Stimulated activated CD4-positive, alpha-beta T cell treated with anti-CD3 and anti-CD28 coated beads, Interleukin-12 subunit alpha, Interleukin-12 subunit beta, amount 100 ng/mL, for 4 hours (primary cell): ENCODE data around the gene SPTBN5.
A peak's percentile ranks its signal among the peaks of the same experiment; 100 is the strongest.

Experiments used
- DNase-seq: peaks from one replicate; pipeline ENCODE4 v3.0.0-alpha.2; 2020

Gene SPTBN5

DNA sequence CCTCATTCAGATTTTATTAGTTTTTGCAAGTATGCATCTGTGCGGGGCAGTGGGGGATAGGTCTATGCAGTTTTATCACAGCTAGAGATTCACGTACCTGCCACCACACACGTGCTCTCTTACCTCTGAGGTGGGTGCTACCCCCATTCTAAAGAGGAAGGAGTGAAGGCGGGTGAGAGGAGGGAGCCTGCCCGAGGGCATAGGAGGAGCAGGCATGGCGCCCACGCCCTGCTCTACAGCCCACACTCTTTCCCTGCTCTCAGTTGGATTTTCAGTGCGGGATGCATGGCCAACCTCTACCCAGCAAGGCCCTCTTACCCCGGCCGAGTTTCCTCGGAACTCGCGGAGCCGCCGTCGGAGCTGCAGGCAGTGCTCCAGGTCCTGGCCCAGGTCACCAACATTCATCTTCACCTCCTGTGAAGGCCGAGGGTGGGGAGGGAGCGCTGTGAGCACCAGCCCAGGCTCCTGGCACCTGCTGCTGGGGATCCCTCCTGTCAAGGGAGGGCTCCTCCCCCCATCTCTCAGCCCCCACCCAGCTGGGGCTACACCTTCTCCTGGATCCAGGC lies 28.3 kb downstream of the SPTBN5 start:
- no peak for DNase-seq

- no peak for DNase-seq
These were observed 31.2 kb downstream of the SPTBN5 start for GRCh38 chr15:41862515-41863116.

DNA sequence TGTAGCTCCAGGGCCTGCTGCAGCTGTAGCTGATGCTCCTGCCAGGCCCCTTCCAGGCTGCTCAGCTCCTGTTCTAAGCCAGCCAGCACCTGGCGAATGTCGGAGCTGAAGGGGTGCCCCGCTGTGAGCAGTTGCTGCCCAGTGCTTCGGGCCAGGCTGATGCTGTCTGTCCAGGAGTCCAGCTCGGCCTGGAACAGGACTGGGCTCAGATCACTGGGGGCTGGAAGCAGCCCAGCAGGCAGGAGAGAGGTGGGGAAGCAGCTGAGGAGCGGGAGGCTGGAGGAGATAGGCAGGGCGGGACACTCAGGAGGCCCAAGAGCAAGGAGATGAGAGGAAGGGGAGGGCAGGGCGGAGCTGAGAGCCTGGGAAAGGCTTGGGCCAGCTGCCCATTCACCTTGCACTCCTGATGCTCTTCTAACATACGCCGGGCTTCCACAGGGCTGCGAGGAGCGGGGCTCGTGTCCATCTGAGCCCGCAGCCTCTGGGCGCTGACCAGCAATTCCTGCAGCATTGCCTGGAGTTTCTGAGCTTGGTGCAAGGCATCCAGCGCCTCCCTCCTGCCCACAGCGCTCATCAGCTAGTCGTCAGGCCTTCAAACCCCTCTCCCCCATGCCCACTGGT lies 32.0 kb downstream of the SPTBN5 start:
- DNase-seq = no peak

DNA sequence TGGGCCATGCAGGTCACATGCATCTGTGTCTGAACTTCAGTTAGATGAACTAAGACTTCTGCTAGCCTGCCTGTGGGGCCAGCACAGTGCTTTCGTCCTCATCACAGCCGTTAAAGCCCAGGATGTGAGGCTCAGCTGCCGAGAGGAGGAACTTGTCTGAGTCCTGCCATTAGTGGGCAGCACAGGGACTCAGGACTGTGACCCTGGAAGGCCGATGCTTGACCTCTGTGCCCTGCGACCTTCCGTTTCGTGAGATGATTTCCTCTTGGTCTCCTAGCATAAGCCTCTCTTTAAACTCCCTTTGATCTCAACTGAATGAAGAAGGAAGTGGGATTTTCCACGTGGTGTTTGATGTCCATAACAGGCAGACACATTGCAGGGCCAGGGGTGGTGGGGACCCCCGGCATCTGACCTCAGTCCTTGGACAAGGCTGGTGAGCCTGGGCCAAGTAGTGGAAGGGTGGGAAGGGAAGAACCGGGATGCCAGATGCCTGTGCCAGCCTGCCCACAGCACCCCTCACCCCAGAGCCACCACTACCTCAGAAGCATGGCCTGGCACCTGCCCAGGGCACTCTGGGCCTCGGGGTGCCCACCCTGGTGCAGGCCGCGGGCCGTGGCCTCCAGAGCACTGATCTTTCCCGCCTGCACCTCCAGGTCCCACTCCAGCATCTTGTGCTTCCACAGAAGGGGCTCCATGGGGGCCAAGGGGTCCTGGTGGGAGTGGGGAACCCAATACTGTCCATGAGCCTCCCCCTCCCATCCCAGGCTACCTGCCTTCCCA lies 33.6 kb downstream of the SPTBN5 start:
- no peak for DNase-seq

GRCh38 chr15:41858756-41859155 lies 35.1 kb downstream of the SPTBN5 start:
- DNase-seq = no peak

DNA sequence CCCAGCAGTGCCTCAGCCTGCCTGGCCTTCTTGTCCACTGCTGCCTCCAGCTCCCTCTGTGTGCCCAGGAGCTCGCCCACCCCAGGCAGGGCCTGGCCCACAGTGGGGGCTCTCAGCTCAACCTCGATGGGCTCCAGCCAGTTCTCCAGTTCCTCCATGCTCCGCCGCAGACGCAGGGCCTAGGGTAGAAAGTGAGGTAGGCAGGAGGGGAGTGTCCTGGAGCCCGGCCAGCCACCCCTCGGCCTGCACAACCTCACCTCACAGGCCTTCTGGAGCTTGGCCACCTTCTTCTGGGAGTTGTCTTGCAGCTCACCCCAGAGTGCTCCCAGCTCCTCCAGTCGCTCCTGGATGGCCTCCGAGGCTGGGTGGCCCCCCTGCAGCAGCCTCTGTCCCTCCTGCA lies 36.5 kb downstream of the SPTBN5 start:
- no peak for DNase-seq

GRCh38 chr15:41856716-41857115 lies 37.1 kb downstream of the SPTBN5 start:
- DNase-seq = no peak

GRCh38 chr15:41856262-41856661 lies 37.6 kb downstream of the SPTBN5 start:
- no peak for DNase-seq

DNA sequence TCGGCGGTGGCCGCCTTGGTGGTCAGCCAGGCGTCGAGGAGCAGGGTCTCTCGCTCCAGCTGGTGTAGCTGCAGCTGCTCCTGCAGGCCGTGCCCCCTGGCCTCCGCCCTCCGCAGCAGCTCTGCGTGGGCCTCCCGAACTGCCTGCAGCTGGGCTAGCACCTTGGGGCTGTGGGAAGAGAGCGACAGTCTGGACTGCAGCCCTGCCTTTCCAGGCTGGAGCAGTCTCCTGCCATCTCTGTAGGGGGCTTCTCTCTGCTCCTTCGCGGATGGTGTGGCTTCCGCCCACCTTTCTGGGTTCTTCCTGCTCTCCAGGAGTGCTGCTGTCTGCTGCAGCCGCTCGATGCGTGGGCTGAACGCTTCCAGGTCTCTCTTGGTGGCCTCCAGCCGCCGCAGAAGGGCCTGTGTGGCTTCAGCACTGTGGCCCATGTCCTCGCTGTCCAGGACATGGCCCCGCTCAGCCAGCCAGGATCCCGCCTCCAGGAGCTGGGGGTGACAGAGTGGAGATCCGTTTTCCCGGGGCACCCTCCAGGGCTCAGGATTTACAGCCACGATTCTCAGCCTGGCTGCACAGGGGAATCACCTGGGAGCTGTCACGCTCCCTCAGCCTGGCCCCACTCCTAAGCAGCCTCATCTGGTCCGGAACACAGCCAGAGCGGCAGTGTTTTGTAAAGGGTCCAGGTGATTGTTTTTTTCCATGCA lies 38.4 kb downstream of the SPTBN5 start:
- DNase-seq = no peak

- DNase-seq = no peak
These were observed 39.4 kb downstream of the SPTBN5 start for GRCh38 chr15:41854443-41854842.

DNA sequence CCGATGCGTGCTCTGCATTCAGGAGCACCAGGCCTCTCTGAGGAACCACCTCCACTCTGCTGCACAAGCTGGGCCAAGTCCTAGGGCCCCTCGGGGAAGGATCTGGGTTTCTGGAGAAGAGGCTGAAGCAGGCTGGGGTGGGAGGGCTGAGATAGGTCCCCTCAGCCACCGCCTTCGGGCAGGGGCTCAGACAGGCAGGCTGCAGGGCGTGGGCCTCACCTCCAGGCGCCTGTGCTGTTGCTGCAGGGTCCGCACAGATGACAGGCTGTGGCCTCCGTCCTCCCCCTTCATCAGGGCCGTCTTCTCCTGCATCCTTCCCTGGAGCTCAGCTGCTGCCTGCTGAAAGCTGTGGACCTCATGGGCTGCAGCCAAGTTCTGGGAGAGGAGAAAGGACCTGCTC lies 40.0 kb downstream of the SPTBN5 start:
- no peak for DNase-seq

- no peak for DNase-seq
These were observed 40.9 kb downstream of the SPTBN5 start for GRCh38 chr15:41852736-41853590.

- DNase-seq = no peak
These were observed 42.0 kb downstream of the SPTBN5 start for GRCh38 chr15:41851755-41852370.

DNA sequence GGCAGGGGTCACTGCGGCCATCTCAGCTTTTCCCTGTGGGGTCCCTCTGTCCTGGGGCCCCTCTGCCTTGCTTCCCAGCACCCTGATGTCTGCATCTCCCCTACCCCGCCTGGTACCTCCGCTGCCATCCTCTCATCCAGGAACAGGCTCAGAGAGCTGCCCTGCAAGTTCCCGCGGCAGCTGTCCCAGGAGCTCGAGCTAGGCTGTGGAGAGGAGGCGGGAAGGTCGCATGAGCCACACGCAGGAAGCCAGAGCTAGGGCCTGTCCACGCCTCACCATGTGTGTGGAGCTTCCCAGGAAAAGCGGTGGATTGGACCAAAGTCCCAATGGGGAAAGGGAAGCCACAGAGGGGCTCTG lies 42.7 kb downstream of the SPTBN5 start:
- no peak for DNase-seq

- no peak for DNase-seq
These were observed 43.2 kb downstream of the SPTBN5 start for GRCh38 chr15:41850482-41851166.

DNA sequence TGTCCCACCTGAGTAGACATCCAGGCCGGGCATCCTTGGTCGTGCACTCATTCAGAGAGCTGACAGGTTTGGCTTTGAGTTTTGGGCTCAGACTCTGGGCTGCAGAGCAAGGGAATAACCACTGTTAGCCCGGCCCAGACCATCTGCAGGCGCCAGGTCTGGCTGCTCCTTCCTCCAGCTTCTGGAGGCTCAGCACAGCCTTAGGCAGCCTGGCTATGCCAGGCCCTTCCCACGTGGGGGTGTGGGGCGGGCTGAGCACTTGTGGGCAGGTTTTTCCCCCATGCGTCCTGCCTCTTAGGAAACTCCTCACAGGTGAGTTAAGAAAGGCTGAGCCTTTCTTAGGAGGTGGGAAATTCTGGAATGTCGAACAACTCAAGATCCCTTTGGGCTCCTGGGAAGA lies 44.0 kb downstream of the SPTBN5 start:
- DNase-seq = no peak

GRCh38 chr15:41849204-41849603 lies 44.6 kb downstream of the SPTBN5 start:
- DNase-seq = no peak

DNA sequence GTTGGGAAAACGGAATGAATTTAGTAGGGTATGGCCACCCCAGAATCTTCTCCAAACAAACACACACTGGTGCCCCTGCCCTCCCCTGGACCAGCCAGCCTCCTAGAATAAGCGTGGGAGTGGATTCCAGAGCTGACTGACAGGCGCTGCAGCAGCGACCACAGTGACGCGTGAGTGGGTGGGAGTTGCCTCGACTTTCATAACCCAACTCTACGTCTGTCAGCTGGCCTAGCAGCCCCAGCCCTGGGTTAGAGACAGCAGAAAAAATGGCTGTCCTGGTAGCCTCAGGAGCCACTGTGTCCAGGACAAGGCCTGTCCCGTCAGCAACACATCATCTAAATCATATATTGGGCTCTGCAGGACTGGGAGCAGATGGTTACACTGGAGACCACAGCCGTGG lies 45.2 kb downstream of the SPTBN5 start:
- peak; percentile 25 for DNase-seq

DNA sequence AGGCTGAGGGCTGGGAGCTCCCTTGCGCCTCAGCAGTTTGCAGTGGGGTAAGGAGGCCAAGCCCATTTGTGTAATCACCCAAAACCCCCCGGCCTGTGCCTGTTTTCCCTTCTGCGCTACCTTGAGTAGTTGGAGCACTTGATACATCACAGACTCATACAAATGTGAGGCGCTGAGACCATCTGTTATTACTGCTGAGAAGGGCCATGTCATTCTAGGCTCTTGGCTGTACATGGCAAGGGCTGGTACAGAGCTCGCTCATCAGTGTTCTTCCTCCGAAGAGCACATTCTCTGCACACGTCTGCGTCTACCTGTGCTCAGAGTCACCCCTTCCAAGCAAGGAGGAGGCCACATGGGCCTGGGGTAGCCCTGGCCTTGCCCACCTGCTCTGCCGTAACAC lies 45.9 kb downstream of the SPTBN5 start:
- no peak for DNase-seq

GRCh38 chr15:41847206-41847605 lies 46.6 kb downstream of the SPTBN5 start:
- DNase-seq = no peak

DNA sequence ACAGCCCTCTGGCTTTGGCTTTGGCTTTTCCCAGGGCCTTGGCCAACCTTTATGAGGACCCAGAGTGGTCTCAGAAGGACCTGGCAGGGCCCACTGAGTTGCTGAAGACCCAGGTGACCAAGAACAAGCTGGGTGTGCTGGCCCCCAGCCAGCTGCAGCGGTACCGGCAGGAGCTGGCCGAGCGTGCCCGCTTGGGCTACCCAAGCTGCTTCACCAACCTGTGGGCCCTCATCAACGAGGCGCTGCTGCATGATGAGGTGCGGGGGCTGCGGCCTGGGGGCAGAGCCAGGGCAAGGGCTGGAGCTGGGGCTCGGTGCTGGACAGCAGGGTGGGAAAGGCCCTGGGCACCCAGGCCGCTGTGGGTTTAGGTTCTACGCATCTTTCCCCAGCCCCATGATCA lies 49.0 kb downstream of the SPTBN5 start:
- no peak for DNase-seq
